Mesenchymal stem cell (in vitro differentiated cells and primary cell): ENCODE results near the gene ITGA8.

Experiments
- DNase-seq: peaks from one replicate; pipeline ENCODE4 v3.0.0-alpha.2; 2013
- H2AFZ ChIP-seq: one replicate; pipeline ENCODE4 v1.6.1; 2013; ENCODE audit warnings: low read depth, mild to moderate bottlenecking, control low read depth, inconsistent platforms, low read length, moderate library complexity
- H2AK5ac ChIP-seq: 2 replicates; pipeline ENCODE4 v1.6.1; 2013; ENCODE audit warnings: low read length, moderate library complexity, mild to moderate bottlenecking, inconsistent platforms; ENCODE audit not compliant: severe bottlenecking
- H2BK120ac ChIP-seq: one replicate; pipeline ENCODE4 v1.6.1; 2013; ENCODE audit warnings: low read depth, mild to moderate bottlenecking, inconsistent platforms, low read length, moderate library complexity
- H2BK12ac ChIP-seq, 2 experiments: one replicate each; pipeline ENCODE4 v1.6.1; 2013; ENCODE audit warnings: inconsistent platforms in 2 of 2, low read length in 2 of 2, mild to moderate bottlenecking in 2 of 2, moderate library complexity in 2 of 2, control low read depth in 1 of 2
- H2BK15ac ChIP-seq: one replicate; pipeline ENCODE4 v1.6.1; 2013; ENCODE audit warnings: mild to moderate bottlenecking, low read depth, inconsistent platforms; ENCODE audit not compliant: poor library complexity, severe bottlenecking
- H2BK5ac ChIP-seq: 2 replicates; pipeline ENCODE4 v1.6.1; 2013; ENCODE audit warnings: low read depth, mild to moderate bottlenecking, low read length, control low read depth, inconsistent platforms; ENCODE audit not compliant: poor library complexity, severe bottlenecking
- H3K14ac ChIP-seq, 2 experiments: one replicate each; pipeline ENCODE4 v1.6.1; 2013; ENCODE audit warnings: inconsistent platforms in 2 of 2, low read length in 2 of 2, control low read depth in 1 of 2, mild to moderate bottlenecking in 1 of 2, moderate library complexity in 1 of 2
- H3K18ac ChIP-seq, 2 experiments: one replicate each; pipeline ENCODE4 v1.6.1; 2013; ENCODE audit warnings: inconsistent platforms in 2 of 2, low read length in 2 of 2, control low read depth in 1 of 2, low read depth in 1 of 2, mild to moderate bottlenecking in 1 of 2
- H3K23ac ChIP-seq, 2 experiments: one replicate each; pipeline ENCODE4 v1.6.1; 2013; ENCODE audit warnings: inconsistent platforms in 2 of 2, low read length in 2 of 2, mild to moderate bottlenecking in 2 of 2, moderate library complexity in 2 of 2, control low read depth in 1 of 2
- H3K27ac ChIP-seq: 2 replicates; pipeline ENCODE4 v1.5.1; 2013; ENCODE audit warnings: mild to moderate bottlenecking, moderate library complexity, low read length, control low read depth, inconsistent platforms; ENCODE audit not compliant: poor library complexity, severe bottlenecking
- H3K27me3 ChIP-seq, 2 experiments: 2 replicates each; pipeline versions ENCODE4 v1.6.1 to v1.7.0; 2013; ENCODE audit warnings: low read length in 2 of 2, mild to moderate bottlenecking in 2 of 2, moderate library complexity in 2 of 2, control low read depth in 1 of 2, inconsistent platforms in 1 of 2; ENCODE audit not compliant: control insufficient read depth in 1 of 2, insufficient read depth in 1 of 2
- H3K36me3 ChIP-seq, 2 experiments: 2 replicates each; pipeline versions ENCODE4 v1.6.1 to v1.7.0; 2013; ENCODE audit warnings: low read length in 2 of 2, control low read depth in 1 of 2, inconsistent platforms in 1 of 2, low read depth in 1 of 2, mild to moderate bottlenecking in 1 of 2; ENCODE audit not compliant: insufficient read depth in 2 of 2, control insufficient read depth in 1 of 2
- H3K4ac ChIP-seq, 2 experiments: one replicate each; pipeline ENCODE4 v1.6.1; 2013; ENCODE audit warnings: inconsistent platforms in 2 of 2, low read length in 2 of 2, mild to moderate bottlenecking in 2 of 2, moderate library complexity in 2 of 2, control low read depth in 1 of 2, low read depth in 1 of 2
- H3K4me1 ChIP-seq: 2 replicates; pipeline ENCODE4 v1.6.1; 2013; ENCODE audit warnings: low read depth, low read length, control low read depth; ENCODE audit not compliant: control insufficient read depth, insufficient read depth
- H3K4me2 ChIP-seq: 2 replicates; pipeline ENCODE4 v1.6.1; 2013; ENCODE audit warnings: low read length, mild to moderate bottlenecking, inconsistent platforms; ENCODE audit not compliant: poor library complexity, severe bottlenecking
- H3K4me3 ChIP-seq, 2 experiments: 2 replicates each; pipeline versions ENCODE4 v1.5.1 to v1.7.0; 2013; ENCODE audit warnings: low read length in 2 of 2, mild to moderate bottlenecking in 2 of 2, control low read depth in 1 of 2, low read depth in 1 of 2; ENCODE audit not compliant: insufficient read depth in 1 of 2
- H3K79me1 ChIP-seq: replicated peaks from 2 replicates; pipeline ENCODE4 v1.6.1; 2013; ENCODE audit warnings: mild to moderate bottlenecking, control low read depth, low read length, inconsistent platforms; ENCODE audit not compliant: poor library complexity, severe bottlenecking
- H3K9ac ChIP-seq: 2 replicates; pipeline ENCODE4 v1.7.0; 2013; ENCODE audit warnings: mild to moderate bottlenecking, low read length, moderate library complexity
- H3K9me3 ChIP-seq: 2 replicates; pipeline ENCODE4 v1.7.0; 2013; ENCODE audit warnings: mild to moderate bottlenecking, low read length; ENCODE audit not compliant: control insufficient read depth
- H4K8ac ChIP-seq: one replicate; pipeline ENCODE4 v1.6.1; 2013; ENCODE audit warnings: inconsistent platforms, mild to moderate bottlenecking, low read length, moderate library complexity
- H4K91ac ChIP-seq: one replicate; pipeline ENCODE4 v1.6.1; 2013; ENCODE audit warnings: mild to moderate bottlenecking, low read length, inconsistent platforms
- WGBS: methylation state at CpG from one replicate; pipeline ENCODE4 v1.1.7; 2013; ENCODE audit warnings: mixed read lengths; 5-methylcytosine and 5-hydroxymethylcytosine counted together

ITGA8 gene

GRCh38 chr10:15627617-15628196 is 92.0 kb downstream of the ITGA8 start:
- no peak overlapping the region for H3K23ac ChIP-seq
- H3K27ac ChIP-seq, result no peak overlapping the region
- no peak for DNase-seq
- no peak overlapping the region for H2BK5ac ChIP-seq
- no peak overlapping the region for H2BK12ac ChIP-seq
- H2BK15ac ChIP-seq, result no peak overlapping the region
- no peaks in the 10 kb centered on the region for H3K36me3 ChIP-seq
- H3K9ac ChIP-seq, result no peak overlapping the region
- H3K4me1 ChIP-seq, result peaks cover 1% of the 10 kb centered on the region
- WGBS, result 94% methylated on average over 8 of the region's 8 CpGs
- H3K18ac ChIP-seq, result no peak overlapping the region
- no peak overlapping the region for H3K4ac ChIP-seq
- H3K9me3 ChIP-seq, result no peaks in the 10 kb centered on the region
- no peak overlapping the region for H2BK120ac ChIP-seq
- H3K27me3 ChIP-seq, result no peaks in the 10 kb centered on the region
- H2AFZ ChIP-seq, result no peak overlapping the region
- H4K8ac ChIP-seq, result no peak overlapping the region
- H3K4me2 ChIP-seq, result no peak overlapping the region
- no peak overlapping the region for H3K14ac ChIP-seq
- H4K91ac ChIP-seq, result no peak overlapping the region
- H3K79me1 ChIP-seq, result no peaks in the 10 kb centered on the region
- no peak overlapping the region for H3K4me3 ChIP-seq
- no peak overlapping the region for H2AK5ac ChIP-seq

DNA sequence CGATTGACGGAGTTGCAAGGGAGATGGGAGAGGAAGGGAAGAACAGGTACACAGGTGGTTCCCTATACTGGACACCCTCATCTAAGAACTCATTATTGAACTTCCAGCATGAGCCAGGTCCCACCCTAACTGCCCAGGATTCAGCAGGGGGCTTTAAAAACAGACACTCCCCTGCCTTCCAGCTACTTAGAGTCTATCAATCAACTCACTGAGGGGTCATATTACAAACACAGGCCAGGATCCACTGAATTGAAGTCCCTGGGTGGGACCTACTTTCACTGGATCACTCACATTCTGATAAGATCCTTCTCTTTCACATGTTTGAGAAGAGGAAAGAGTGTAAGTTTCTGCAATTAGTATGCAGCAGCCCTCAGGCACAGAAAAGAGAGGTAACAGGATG is 92.8 kb downstream of the ITGA8 start:
- Histone ChIP-seq H3K27me3 (no peaks in the 10 kb centered on the region), H3K36me3 (no peaks in the 10 kb centered on the region), H3K4me3 (no peak overlapping the region), H2BK15ac (no peak overlapping the region), H4K8ac (peak overlapping the region; percentile 14), H3K18ac (no peak overlapping the region), H3K4me1 (peaks cover 1% of the 10 kb centered on the region), H3K9ac (no peak overlapping the region), H3K4ac (no peak overlapping the region), H2BK120ac (no peak overlapping the region), H3K9me3 (no peaks in the 10 kb centered on the region), H2AFZ (no peak overlapping the region), H3K79me1 (no peaks in the 10 kb centered on the region), H2BK12ac (no peak overlapping the region), H3K23ac (no peak overlapping the region), H2BK5ac (no peak overlapping the region), H3K4me2 (no peak overlapping the region), H3K14ac (no peak overlapping the region), H4K91ac (no peak overlapping the region), H3K27ac (no peak overlapping the region), H2AK5ac (no peak overlapping the region)
- 100% methylated on average over 2 of the region's 2 CpGs for WGBS
- no peak for DNase-seq

DNA sequence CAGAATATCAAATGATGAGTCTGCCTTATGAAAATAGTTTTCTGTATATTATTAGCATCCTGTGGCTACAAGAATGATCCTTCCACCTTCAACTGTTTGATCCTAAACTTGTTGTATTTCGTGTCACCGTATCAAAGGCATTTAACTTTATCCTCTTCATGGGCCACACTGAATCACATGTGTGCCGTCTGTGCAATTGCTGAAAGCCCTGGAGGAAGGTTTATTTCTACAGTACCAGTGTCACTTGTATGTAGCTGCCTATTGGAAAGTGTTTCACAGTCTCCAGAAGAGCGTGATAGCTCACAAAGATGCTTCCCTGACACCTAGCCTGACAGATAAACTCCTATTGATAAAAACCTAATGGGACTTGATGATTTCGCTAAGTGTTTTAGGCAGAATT is 94.5 kb downstream of the ITGA8 start:
- no peak for DNase-seq
- Histone ChIP-seq H2BK5ac (no peak overlapping the region), H3K27ac (no peak overlapping the region), H2AK5ac (no peak overlapping the region), H3K27me3 (no peaks in the 10 kb centered on the region), H2BK15ac (no peak overlapping the region), H3K36me3 (no peaks in the 10 kb centered on the region), H3K4me2 (no peak overlapping the region), H3K14ac (no peak overlapping the region), H3K4me1 (peaks cover 1% of the 10 kb centered on the region), H3K18ac (no peak overlapping the region), H3K4ac (no peak overlapping the region), H4K8ac (no peak overlapping the region), H3K23ac (no peak overlapping the region), H3K9me3 (no peaks in the 10 kb centered on the region), H2BK120ac (no peak overlapping the region), H3K79me1 (no peaks in the 10 kb centered on the region), H3K9ac (no peak overlapping the region), H2BK12ac (no peak overlapping the region), H4K91ac (no peak overlapping the region), H2AFZ (no peak overlapping the region), H3K4me3 (no peak overlapping the region)
- 98% methylated on average over 5 of the region's 5 CpGs for WGBS

DNA sequence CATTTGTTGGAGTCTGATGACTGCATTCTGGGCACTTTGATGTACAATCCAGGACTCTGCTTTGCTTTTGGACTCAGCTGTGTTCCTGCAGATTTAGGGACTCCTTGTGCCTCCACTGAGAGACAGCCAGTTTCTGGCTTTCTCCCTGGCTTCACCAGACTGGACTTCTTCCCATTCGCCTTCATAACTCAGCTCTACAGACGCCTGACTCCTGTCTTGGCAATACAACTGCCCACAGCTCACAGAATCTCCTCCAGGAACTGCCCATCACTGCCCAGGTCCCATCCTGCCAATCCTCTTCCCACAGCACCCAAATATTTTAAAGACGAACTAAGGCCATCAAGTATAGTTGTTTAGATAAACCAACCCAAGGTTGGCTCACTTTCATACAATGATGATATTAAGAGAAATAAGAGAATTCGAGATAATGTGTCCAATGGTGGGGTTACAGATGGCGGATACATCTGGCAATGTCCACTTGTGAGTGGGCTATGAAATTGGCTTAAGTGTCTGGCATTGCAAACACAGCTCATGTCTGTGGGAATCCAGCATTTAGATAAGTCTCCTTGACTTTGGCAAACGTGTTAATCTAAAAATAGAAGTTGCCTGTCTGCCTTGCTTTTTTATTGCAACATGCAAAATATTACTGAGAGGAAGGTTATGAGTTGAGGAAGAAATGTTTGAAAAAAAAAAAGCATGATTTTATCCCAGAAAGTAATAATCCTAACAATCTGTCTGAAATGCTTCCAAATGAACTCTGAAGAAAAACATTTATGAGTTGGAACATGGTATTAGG is 95.1 kb downstream of the ITGA8 start:
- no peak overlapping the region for H3K4me2 ChIP-seq
- no peak overlapping the region for H2BK12ac ChIP-seq
- H3K4me1 ChIP-seq, result peaks cover 1% of the 10 kb centered on the region
- no peak overlapping the region for H2BK15ac ChIP-seq
- no peak overlapping the region for H2BK120ac ChIP-seq
- H3K27ac ChIP-seq, result no peak overlapping the region
- H4K8ac ChIP-seq, result no peak overlapping the region
- no peak overlapping the region for H3K9ac ChIP-seq
- H3K36me3 ChIP-seq, result no peaks in the 10 kb centered on the region
- H2AK5ac ChIP-seq, result no peak overlapping the region
- 82% methylated on average over 5 of the region's 6 CpGs for WGBS
- no peaks in the 10 kb centered on the region for H3K27me3 ChIP-seq
- H3K4ac ChIP-seq, result no peak overlapping the region
- no peak overlapping the region for H3K23ac ChIP-seq
- H2BK5ac ChIP-seq, result no peak overlapping the region
- H3K79me1 ChIP-seq, result no peaks in the 10 kb centered on the region
- no peak overlapping the region for H4K91ac ChIP-seq
- H3K18ac ChIP-seq, result no peak overlapping the region
- H3K4me3 ChIP-seq, result no peak overlapping the region
- H3K9me3 ChIP-seq, result no peaks in the 10 kb centered on the region
- peak; percentile 21 for DNase-seq
- no peak overlapping the region for H2AFZ ChIP-seq
- H3K14ac ChIP-seq, result no peak overlapping the region
